Measurements from ENCODE around the gene TTLL4.

GRCh38 chr2:218798767-218799504 lies 88.3 kb downstream of the TTLL4 start:
- TF ChIP-seq POLR2A (IDR thresholded peaks at IDR 0.05) = no peak
- no peak for TF ChIP-seq CTCF (IDR thresholded peaks at IDR 0.05 in 8 of 11, conservative IDR thresholded peaks at IDR 0.05 in 3 of 11)
